Kidney glomerular epithelial cell (primary cell): Measurements from ENCODE around the gene PTPN23.
A peak's percentile ranks its signal among the peaks of the same experiment; 100 is the strongest.
"Not testable (repeated sequence)": the region's sequence is repeated elsewhere in the genome, so short reads cannot be mapped to it uniquely, and the experiment has no call there.

Experiments
- DNase-seq: peaks from one replicate; lab custom pipeline; 2025; lab: John Stamatoyannopoulos, UW

PTPN23 gene

GRCh38 chr3:47370020-47370419 is 10.8 kb upstream of the PTPN23 start:
- not testable (repeated sequence) for DNase-seq

DNA sequence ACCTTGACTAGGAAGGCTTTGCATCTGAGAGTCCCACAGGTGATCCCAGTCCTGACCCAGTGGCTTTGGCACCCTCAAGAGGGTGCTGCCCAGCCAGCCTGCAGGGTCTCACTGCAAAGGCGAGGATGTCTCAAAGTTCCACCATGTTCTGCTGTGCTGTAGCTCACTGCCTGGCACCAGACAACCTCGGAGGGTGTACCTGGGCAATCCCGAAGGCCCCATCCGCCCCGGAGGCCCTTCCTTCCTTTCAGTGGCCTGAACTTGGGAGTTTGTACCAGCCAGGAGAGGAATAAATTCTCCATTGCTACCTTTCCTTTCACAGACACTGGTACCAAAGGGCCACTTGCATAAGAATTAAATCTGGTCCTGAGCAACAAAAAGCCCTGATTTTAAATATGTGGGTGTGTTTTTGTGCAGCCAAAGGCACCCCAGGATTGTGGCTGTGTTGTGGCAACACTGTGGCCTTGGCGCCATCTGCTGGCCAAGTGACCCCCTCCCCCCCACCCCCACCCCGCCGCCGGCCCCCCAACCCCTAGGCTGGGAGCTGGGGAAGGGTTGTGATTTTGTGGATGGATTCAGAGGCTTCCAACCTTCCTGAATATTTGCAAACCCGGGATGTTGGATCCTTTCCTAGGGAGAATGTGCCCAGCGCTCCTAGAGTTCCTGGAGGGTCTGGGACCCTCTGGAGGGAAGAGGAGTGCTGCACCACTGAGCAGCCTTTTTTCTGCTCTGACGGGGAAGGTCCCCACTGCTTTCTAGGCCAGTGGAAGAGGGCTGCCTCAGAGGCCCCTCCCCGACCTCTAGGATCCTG is 9.7 kb upstream of the PTPN23 start:
- DNase-seq, result no peak

DNA sequence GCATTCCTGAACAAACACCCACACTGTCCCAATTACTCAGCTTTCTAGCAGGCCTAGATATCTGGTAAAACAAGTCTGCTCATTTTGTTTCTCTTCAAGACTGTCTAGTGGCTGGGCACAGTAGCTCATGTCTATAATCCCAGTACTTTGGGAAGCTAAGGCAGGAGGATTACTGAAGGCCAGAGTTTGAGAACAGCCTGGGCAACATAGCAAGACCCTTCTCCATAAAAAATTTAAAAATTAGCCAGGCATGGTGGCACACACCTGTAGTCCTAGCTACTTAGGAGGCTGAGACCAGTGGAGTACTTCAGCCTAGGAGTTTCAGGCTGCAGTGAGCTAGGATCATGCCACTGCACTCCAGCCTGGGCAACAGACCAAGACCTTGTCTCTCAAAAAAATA is 6.2 kb upstream of the PTPN23 start:
- DNase-seq, result no peak

DNA sequence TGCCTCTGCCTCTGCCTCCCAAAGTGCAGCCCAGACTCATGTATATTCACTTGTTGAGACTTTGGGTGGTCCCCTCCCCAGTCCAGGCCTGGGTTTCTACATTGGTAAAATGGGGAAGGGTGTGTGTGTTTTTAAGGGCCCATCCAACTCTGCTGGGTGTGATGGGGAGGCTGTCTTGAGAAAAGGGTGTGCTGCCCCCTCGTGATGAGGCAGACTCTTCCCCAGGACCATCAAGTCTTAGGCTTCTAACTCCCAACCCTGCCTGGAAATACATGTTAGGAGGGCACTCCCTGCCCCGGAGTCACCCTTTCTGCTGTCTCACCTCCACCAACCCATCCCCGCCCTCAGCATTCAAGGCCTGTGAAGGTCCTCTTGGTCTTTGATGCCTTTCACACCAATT is 4.4 kb upstream of the PTPN23 start:
- DNase-seq, result no peak

- DNase-seq, result no peak
These were observed 3.6 kb upstream of the PTPN23 start for GRCh38 chr3:47377186-47377585.

DNA sequence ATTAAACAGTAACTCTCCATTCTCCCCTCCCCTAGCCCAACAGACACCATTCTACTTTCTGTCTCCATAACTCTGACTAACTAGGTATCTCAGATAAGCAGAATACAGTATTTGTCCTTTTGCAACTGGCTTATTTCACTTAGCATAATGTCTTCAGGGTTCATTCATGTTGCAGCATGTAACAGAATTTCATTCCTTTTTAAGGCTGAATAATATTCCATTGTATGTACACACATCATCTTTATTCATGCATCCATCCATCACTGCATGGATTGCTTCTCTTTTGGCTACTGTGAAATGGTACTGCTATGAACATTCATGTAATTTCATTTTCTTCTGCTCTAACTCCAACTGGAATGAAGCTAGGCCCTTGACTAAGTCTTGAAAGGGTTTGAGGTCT is 2.0 kb upstream of the PTPN23 start:
- no peak for DNase-seq

DNA sequence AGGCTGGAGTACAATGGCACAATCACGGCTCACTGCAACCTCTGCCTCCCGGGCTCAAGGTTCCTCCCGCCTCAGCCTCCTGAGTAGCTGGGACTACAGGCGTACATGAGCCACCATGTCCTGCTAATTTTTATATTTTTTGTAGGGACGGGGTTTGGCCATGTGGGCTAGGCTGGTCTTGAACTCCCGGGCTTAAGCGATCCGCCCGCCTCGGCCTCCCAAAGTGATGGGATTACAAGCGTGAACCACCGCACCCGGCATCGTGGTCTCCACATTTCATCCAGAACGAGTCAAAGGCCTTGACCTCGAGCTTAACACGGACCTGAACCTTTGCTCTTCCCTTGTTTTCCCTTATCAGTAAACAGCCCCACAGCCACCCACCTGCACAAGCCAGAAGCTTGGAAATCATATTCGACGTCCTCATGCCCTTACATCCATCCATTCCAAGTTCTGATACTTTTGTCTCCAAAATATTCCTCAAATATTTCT is 1.4 kb upstream of the PTPN23 start:
- no peak for DNase-seq

DNA sequence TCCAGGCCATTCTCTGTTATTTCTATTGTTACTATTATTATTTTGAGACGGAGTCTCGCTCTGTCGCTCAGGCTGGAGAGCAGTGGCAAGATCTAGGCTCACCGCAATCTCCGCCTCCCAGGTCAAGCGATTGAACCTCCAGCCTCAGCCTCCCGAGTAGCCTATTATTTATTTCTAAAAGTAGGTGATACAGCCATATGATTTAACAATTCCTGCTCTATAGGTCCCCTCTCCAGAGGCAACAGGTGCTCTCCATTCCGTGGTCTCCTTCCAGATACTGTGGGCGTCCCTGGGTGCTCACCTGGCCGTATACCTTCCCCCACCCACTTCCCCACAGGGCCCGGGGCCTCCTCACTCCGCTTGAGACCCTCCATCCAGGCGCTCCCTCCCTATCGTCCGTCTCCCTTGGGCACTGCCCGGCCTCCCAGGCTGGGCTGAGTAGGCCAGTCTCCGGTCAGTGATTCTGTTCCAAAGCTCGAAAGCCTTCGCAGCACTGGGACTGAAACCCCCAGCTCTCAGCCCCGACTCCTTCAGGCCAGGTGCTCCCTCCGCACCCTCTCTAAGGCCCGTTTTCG is 708 bp upstream of the PTPN23 start:
- DNase-seq, result no peak

DNA sequence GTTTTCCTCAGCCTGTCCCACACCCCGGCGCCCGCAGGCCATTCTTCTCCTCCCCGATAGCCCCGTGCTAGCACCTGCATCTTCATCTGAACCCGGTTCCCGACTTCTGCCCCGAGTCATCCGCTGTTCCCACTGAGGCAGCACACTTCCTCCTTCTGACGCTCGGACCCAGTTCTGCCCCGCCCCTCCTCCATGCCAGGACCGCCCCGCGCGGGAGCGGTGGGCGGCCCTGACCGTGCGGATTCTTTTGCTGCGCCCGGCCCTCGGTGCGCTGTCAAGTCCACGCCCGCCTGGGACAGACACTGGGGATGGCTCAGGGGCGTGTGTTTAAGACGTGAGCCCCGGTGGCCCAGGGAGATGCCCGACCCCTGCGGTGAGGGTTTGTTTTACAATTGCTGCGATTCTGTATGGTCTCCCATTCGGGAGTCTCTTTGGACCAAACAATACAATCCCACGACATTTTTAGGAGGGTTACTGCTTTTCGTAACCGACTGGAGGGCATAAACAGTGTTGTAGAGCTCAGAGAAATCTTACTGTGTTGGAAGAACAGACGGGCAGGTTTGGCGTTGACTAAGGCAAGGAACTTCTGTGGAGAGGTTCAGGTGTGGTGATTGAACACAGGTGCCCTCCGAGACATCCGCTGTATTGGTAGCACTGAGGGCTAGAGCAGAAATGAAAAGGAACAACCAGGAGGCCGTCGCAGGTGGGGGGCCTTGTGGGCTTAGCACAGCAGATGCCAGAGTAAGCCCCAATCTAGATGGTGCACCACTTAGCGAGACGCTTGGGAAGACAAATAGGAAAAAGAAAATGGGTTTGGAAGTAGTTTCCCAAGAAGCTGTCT is 716 bp downstream of the PTPN23 start:
- peak; percentile 74 for DNase-seq

DNA sequence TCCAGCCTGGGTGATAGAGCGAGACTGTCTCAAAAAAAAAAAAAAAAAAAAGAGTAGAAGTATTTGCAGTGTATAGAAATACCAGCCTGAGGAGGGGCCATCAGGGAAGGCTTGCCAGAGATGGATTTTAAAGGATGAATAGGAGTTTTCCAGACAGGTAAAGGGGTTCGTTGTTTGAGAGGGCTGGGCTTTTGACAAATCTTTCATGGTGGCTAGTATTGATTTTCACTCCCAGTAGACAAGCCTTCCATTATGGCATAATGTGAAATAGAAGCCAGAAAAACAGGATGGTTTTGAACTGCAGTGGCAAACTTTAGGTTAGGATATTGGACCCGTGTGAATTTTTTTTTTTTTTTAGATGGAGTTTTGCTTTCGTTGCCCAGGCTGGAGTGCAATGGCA is 3.6 kb downstream of the PTPN23 start:
- DNase-seq, result no peak

DNA sequence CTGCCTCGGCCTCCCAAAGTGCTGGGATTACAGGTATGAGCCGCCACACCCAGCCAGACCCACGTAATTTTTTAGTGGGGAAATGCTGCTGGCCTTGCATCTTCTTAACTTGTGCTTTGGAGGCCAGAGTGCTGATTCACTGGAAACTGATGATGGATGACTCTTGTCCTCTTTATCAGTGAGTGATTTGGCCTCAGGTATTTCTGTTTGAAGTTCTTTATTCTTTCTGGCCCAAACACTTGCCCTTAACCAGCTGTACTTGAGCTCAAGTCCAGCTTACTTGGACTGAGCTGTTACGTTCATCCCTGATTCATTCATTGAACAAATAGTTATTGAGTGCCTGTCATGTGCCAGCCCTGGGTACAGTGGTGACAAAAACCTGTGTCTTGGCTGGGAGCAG is 4.2 kb downstream of the PTPN23 start:
- DNase-seq, result peak; percentile 27

DNA sequence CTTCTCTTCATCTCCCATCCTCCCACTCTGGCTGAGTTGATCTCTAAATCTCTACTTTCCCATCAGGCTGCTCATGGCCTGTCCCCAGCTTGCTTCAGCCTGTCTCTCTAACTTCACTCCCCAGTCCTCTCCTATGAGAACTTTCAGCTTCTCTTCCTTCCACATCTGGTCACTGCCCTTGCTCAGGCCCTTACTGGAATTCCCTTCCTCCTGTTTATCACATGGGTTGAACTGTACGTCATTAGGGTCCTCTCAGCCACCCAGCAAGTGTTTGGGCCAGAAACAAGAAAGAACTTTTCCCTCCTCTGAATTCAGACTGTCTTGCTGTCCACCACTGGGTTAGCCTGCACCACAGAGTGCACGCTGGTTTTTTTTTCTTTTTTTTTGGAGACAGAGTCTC is 5.0 kb downstream of the PTPN23 start:
- DNase-seq, result no peak

DNA sequence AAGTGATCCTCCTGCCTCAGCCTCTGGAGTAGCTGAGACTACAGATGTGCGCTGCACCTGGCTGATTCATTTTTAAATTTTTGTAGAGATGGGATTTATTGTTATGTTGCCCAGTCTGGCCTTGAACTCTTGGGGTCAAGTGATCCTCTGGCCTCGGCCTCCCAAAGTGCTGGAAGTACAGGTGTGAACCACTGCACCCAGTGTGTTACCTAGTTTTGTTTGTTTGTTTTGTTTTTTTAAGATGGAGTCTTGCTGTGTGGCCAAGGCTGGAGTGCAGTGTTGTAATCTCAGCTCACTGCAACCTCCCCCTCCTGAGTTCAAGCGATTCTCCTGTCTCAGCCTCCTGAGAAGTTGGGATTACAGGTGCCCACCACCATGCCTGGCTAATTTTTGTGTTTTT is 12.1 kb downstream of the PTPN23 start:
- DNase-seq, result no peak

GRCh38 chr3:47394140-47394870 is 13.5 kb downstream of the PTPN23 start:
- DNase-seq, result peak; percentile 54

DNA sequence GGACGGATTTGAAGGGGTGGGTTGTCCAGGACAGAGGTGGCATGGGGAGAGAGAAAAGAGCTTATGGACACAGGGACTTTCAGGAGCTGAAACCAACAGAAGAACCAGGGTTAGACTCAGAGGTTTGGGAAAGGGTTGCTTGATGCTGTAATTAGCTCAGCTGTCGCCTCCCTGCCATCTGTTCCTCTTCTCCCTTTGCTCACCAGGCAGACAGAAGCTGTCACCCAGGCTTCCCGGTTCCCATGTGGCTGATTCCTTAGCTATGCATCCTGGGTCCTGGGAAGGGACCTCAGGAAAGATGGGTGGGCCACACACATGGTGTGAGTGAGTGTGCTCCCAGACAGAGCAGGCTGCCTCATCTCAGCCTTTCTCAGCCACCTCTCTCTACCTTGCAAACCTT is 14.1 kb downstream of the PTPN23 start:
- no peak for DNase-seq

DNA sequence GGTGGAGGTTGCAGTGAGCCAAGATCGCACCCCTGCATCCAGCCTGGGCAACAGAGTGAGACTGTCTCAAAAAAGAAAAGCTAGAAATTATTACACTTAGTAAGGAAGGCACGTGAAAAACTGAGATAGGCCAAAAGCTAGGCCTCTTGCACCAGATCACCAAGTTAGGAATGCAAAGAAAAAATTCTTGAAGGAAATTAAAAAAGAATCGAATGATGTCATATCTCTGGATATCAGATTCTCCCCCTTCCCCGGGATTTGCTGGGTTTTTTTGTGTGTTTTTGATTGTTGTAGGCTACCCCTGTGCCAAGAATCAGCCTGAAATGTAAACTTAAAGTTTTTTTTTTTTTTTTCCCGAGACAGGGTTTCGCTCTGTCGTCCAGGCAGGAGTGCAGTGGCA is 17.4 kb downstream of the PTPN23 start:
- DNase-seq, result no peak

DNA sequence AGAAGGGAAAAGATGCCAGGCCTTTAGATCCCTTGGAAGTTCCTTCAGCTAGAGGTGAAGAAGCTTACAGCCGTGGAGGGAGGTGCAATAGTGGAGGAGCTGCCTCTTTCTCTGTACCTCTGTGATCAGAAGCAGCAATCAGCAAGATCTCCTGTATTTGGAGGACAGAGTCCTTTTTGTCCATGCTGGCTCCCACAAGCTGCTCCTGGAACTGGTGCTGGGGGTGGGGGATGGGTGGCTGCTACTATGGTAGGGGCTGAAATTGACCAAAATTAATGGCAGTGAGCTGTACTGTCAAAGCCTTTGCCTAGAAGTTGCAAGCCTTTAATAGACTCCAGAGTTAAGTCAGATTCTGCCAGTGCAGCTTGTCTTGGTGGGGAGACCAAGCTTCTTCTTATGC is 18.2 kb downstream of the PTPN23 start:
- DNase-seq, result no peak

DNA sequence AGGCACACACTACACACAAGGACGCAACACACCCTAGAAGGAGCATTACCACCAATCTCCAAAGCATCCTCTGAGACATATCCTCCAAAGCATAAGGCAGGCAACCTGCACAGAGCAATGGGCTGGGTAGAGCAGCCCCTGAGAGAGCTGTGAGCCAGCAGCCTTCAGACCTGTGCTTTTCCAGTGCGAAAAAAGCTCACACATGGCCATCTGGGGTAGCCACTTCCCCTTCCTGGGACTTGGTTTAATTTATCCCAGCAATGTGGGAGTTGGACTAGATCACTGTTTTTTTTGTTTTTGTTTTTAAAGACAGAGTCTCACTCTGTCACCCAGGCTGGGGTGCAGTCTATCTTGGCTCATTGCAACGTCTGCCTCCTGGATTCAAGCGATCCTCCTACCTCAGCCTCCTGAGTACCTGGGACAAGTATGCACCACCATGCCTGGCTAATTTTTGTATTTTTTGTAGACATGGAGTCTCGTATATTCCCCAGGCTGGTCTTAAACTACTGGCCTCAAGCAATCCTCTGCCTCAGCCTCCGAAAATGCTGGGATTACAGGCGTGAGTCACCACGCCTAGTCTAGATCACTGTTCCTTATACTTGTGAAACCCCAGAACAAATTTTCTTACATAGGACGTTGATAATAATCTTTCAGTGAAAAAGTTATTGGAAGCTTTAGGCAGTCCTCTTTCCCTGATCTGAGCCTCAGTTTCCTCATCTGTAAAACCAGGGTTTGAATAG is 18.9 kb downstream of the PTPN23 start:
- no peak for DNase-seq

- no peak for DNase-seq
These were observed 23.6 kb downstream of the PTPN23 start for GRCh38 chr3:47404431-47404876.

- no peak for DNase-seq
These were observed 24.4 kb downstream of the PTPN23 start for GRCh38 chr3:47404955-47405790.
